Sigmoid colon (tissue), 7 donors: ENCODE measurements around the gene COX4I1. TPM values are rescaled to one million over a fixed set of nuclear protein-coding genes. Genes with fewer than 3 reads are reported as not detected.

Experiments used
- DNase-seq: peaks from one replicate; pipeline ENCODE4 v3.0.0-alpha.2; 2019
- H3K27ac ChIP-seq, 4 donors: fragments of 200-600 bp; sonication (generic); one replicate each; pipeline ENCODE4 v1.5.1; 2016 to 2019; ENCODE audit warnings: mild to moderate bottlenecking in 1 of 4
- H3K27me3 ChIP-seq, 3 donors: fragments of 200-600 bp; sonication (generic); one replicate each; pipeline ENCODE4 v1.5.1; 2019; ENCODE audit warnings: mild to moderate bottlenecking in 1 of 3
- H3K36me3 ChIP-seq, 4 donors: fragments of 200-600 bp; sonication (generic); one replicate each; pipeline ENCODE4 v1.5.1; 2016 to 2019
- H3K4me1 ChIP-seq, 4 donors: fragments of 200-600 bp; sonication (generic); one replicate each; pipeline ENCODE4 v1.5.1; 2017 to 2019
- H3K4me3 ChIP-seq, 4 donors: fragments of 200-600 bp; sonication (generic); one replicate each; pipeline ENCODE4 v1.5.1; 2017 to 2019; ENCODE audit warnings: mild to moderate bottlenecking in 2 of 4, moderate library complexity in 1 of 4
- H3K9me3 ChIP-seq, 4 donors: fragments of 200-600 bp in 3 of 4; sonication (generic) in 3 of 4; one replicate each; pipeline versions ENCODE4 v1.5.1 to v1.6.1; 2013 to 2019
- CTCF ChIP-seq, 4 experiments: fragments of 450-650 bp in 3 of 4; fragments of 200-600 bp in 1 of 4; IDR thresholded peaks; one replicate each; pipeline ENCODE4 v1.5.1; 2016 to 2019; ENCODE audit warnings: antibody characterized with exemption in 4 of 4, mild to moderate bottlenecking in 3 of 4, moderate library complexity in 2 of 4
- EP300 ChIP-seq, 4 donors: sonication (generic); formaldehyde crosslinking; IDR thresholded peaks; one replicate each; pipeline ENCODE4 v1.6.1; 2017; ENCODE audit warnings: antibody characterized with exemption in 4 of 4
- POLR2A ChIP-seq, 2 donors: fragments of 450-650 bp; IDR thresholded peaks; one replicate each; pipeline ENCODE4 v1.6.1; 2016; ENCODE audit warnings: antibody characterized with exemption in 2 of 2, mild to moderate bottlenecking in 2 of 2, moderate library complexity in 2 of 2
- POLR2AphosphoS5 ChIP-seq, 4 donors: sonication (generic); formaldehyde crosslinking; IDR thresholded peaks; one replicate each; pipeline ENCODE4 v1.6.1; 2017; ENCODE audit warnings: antibody characterized with exemption in 4 of 4
- WGBS, 2 donors: extraction: QIAGEN DNeasy Blood & Tissue Kit; methylation state at CpG; one replicate each; pipeline ENCODE4 v1.1.7; 2013; 5-methylcytosine and 5-hydroxymethylcytosine counted together
- intact Hi-C: fragments of 100-400 bp; cut with DNase I; formaldehyde crosslinking; loops from one replicate; pipeline ENCODE4 v1.15.1; 2023
- polyA plus RNA-seq, 3 donors: library from polyadenylated mRNA; stranded (reverse); fragments of 200-250 nt; gene quantifications; one replicate each; pipeline ENCODE4 v1.2.3, GENCODE V29; 2013
- total RNA-seq, 4 donors: library from RNA; depleted of rRNA; stranded (reverse); fragments of >200 nt; gene quantifications; one replicate each; pipeline ENCODE4 v1.1.0, GENCODE V29; 2016
- donor health status: healthy with polysubstance abuse.
- donor health status: Bipolar disorder and iron deficiency.
- donor health status: healthy.

Gene COX4I1
- total and polyA plus RNA-seq, 7 donors, result 700 to 1,922 (median 868) TPM

- intact Hi-C loops, result no loop called here
- 45 to 62% methylated on average over 39 of the region's 39 CpGs for WGBS, 2 donors
- peak; percentile 48 for DNase-seq
These were observed 48.4 kb downstream of the COX4I1 start for GRCh38 chr16:85847681-85848601.

GRCh38 chr16:85848986-85849385, 49.5 kb downstream of the COX4I1 start:
- WGBS, 2 donors, result 60 to 64% methylated on average over 9 of the region's 9 CpGs
- Histone ChIP-seq H3K36me3 (no peaks in the 10 kb centered on the region), H3K9me3 (no peaks in the 10 kb centered on the region), H3K4me1 (peaks cover 0 to 12% (median 10%) of the 10 kb centered on the region in 4 donors), H3K27me3 (peaks cover 0 to 5% (median 0%) of the 10 kb centered on the region in 3 donors), H3K27ac (no peak overlapping the region), H3K4me3 (no peak overlapping the region)
- DNase-seq, result peak; percentile 26
- TF ChIP-seq POLR2AphosphoS5 (IDR thresholded peaks at IDR 0.05) (no peak), EP300 (IDR thresholded peaks at IDR 0.05) (no peak), CTCF (IDR thresholded peaks at IDR 0.05) (no peak), POLR2A (IDR thresholded peaks at IDR 0.05) (no peak)
- intact Hi-C loops, result no loop called here

More at GRCh38 chr16:85847681-85848601, 48.4 kb downstream of the COX4I1 start:
- TF ChIP-seq EP300 (IDR thresholded peaks at IDR 0.05) (no peak), CTCF (IDR thresholded peaks at IDR 0.05) (no peak), POLR2AphosphoS5 (IDR thresholded peaks at IDR 0.05) (no peak), POLR2A (IDR thresholded peaks at IDR 0.05) (no peak)
- Histone ChIP-seq H3K4me3 (no peak overlapping the region), H3K36me3 (no peaks in the 10 kb centered on the region), H3K27me3 (peaks cover 0 to 5% (median 0%) of the 10 kb centered on the region in 3 donors), H3K27ac (no peak overlapping the region), H3K4me1 (peaks cover 0 to 12% (median 10%) of the 10 kb centered on the region in 4 donors), H3K9me3 (no peaks in the 10 kb centered on the region)

GRCh38 chr16:85849388-85849787, 49.9 kb downstream of the COX4I1 start:
- peaks cover 0 to 11% (median 10%) of the 10 kb centered on the region in 4 donors for H3K4me1 ChIP-seq
- H3K27ac ChIP-seq, result no peak overlapping the region
- no peaks in the 10 kb centered on the region for H3K36me3 ChIP-seq
- 75 to 83% methylated on average over 8 of the region's 8 CpGs for WGBS, 2 donors
- no peak for TF ChIP-seq CTCF (IDR thresholded peaks at IDR 0.05)
- no peak overlapping the region for H3K4me3 ChIP-seq
- peak; percentile 30 for DNase-seq
- intact Hi-C loops, result no loop called here
- H3K9me3 ChIP-seq, result no peaks in the 10 kb centered on the region
- H3K27me3 ChIP-seq, result peaks cover 0 to 5% (median 0%) of the 10 kb centered on the region in 3 donors

- Histone ChIP-seq H3K36me3 (no peaks in the 10 kb centered on the region), H3K4me3 (no peak overlapping the region), H3K9me3 (no peaks in the 10 kb centered on the region), H3K4me1 (peaks cover 0 to under 1% (median under 1%) of the 10 kb centered on the region in 4 donors), H3K27me3 (peaks cover 0 to 5% (median 0%) of the 10 kb centered on the region in 3 donors), H3K27ac (no peak overlapping the region)
- DNase-seq, result peak; percentile 36
- TF ChIP-seq CTCF (IDR thresholded peaks at IDR 0.05) (no peak), POLR2A (IDR thresholded peaks at IDR 0.05) (no peak), POLR2AphosphoS5 (IDR thresholded peaks at IDR 0.05) (no peak), EP300 (IDR thresholded peaks at IDR 0.05) (no peak)
- WGBS, 2 donors, result 79 to 84% methylated on average over 5 of the region's 5 CpGs
- intact Hi-C loops, result no loop called here
These were observed 50.9 kb downstream of the COX4I1 start for GRCh38 chr16:85850344-85850880.
